A549 (cell line): ENCODE results near the gene SLC39A3. TPM values are rescaled to one million over a fixed set of nuclear protein-coding genes. Genes with fewer than 3 reads are reported as not detected.
A peak's percentile ranks its signal among the peaks of the same experiment; 100 is the strongest.

ENCODE experiments used
- ATAC-seq, 2 experiments: fragments of 200-7000 bp in 1 of 2; fragments of >200 bp in 1 of 2; cut with Nextera tagmentation in 1 of 2; cut with Tn5 transposase in 1 of 2; 3 replicates each; pipeline versions ENCODE4 v1.8.0 to v1.9.1; 2018 to 2020; ENCODE audit warnings: mild to moderate bottlenecking in 1 of 2, moderate library complexity in 1 of 2
- CTCF ChIA-PET: fragments of 300-600 bp; sonication (Branson Sonifier 250); formaldehyde crosslinking; extraction: SDS; loops from one replicate; lab custom pipeline; 2021; ENCODE audit warnings: antibody characterized with exemption, inconsistent platforms; lab: Yijun Ruan, JAX
- POLR2A ChIA-PET: fragments of 350-600 bp; formaldehyde crosslinking; extraction: SDS; loops from one replicate; lab custom pipeline; 2021; ENCODE audit warnings: antibody characterized with exemption, inconsistent platforms; lab: Yijun Ruan, JAX
- DNase-seq, 2 experiments: peaks; one replicate each; pipeline versions ENCODE4 v3.0.0 to v3.0.0-alpha.2; 2011 to 2016; ENCODE audit warnings: low read depth in 1 of 2, low spot score in 1 of 2
- FAIRE-seq: peaks from 2 replicates; lab custom pipeline; 2011; peaks lifted over from hg19 to GRCh38; lab: Jason Lieb, UNC
- H3K27ac ChIP-seq, 2 experiments: fragments of >200 bp; sonication (Bioruptor Twin); formaldehyde crosslinking; 3 replicates each; pipeline ENCODE4 v1.5.1; 2016 to 2017
- H3K4me1 ChIP-seq: fragments of >200 bp; sonication (Bioruptor Twin); formaldehyde crosslinking; 3 replicates; pipeline ENCODE4 v1.6.1; 2016
- H3K4me2 ChIP-seq: fragments of >200 bp; sonication (Bioruptor Twin); formaldehyde crosslinking; 3 replicates; pipeline ENCODE4 v1.6.1; 2016
- H3K4me3 ChIP-seq: fragments of >200 bp; sonication (Bioruptor Twin); formaldehyde crosslinking; 3 replicates; pipeline ENCODE4 v1.5.1; 2016
- H3K9me3 ChIP-seq: fragments of >200 bp; sonication (Bioruptor Twin); formaldehyde crosslinking; 3 replicates; pipeline ENCODE4 v1.6.1; 2016
- ATOH8 ChIP-seq: fragments of 250-450 bp; sonication (Bioruptor Pico); IDR thresholded peaks from 2 replicates; pipeline ENCODE4 v1.5.0; 2020; ENCODE audit warnings: low read depth, mild to moderate bottlenecking, moderate library complexity
- BHLHE40 ChIP-seq: IDR thresholded peaks from 2 replicates; pipeline ENCODE4 v1.6.1; 2012; ENCODE audit warnings: low read depth, low read length, inconsistent platforms
- CBX8 ChIP-seq: fragments of 200-600 bp; sonication (generic); IDR thresholded peaks from 2 replicates; pipeline ENCODE4 v1.6.1; 2016
- EHF ChIP-seq: fragments of 250-450 bp; sonication (Bioruptor Pico); IDR thresholded peaks from 2 replicates; pipeline ENCODE4 v1.5.0; 2020; ENCODE audit warnings: mild to moderate bottlenecking
- EHMT2 ChIP-seq: fragments of 200-600 bp; sonication (generic); IDR thresholded peaks from 2 replicates; pipeline ENCODE4 v1.6.1; 2016; ENCODE audit warnings: antibody characterized with exemption, low read depth, mild to moderate bottlenecking, moderate library complexity
- FOSB ChIP-seq: fragments of 250-450 bp; sonication (Bioruptor Pico); IDR thresholded peaks from 2 replicates; pipeline ENCODE4 v1.5.0; 2020; ENCODE audit warnings: mild to moderate bottlenecking, moderate library complexity
- FOXS1 ChIP-seq: fragments of 250-450 bp; sonication (Bioruptor Pico); IDR thresholded peaks from 2 replicates; pipeline ENCODE4 v1.5.0; 2020; ENCODE audit warnings: mild to moderate bottlenecking, moderate library complexity
- HDAC2 ChIP-seq: fragments of 200-600 bp; sonication (generic); IDR thresholded peaks from 2 replicates; pipeline ENCODE4 v1.6.1; 2016
- HEYL ChIP-seq: fragments of 250-450 bp; sonication (Bioruptor Pico); IDR thresholded peaks from 2 replicates; pipeline ENCODE4 v1.8.0; 2021; ENCODE audit warnings: mild to moderate bottlenecking, moderate library complexity
- HOXB13 ChIP-seq: fragments of 250-450 bp; sonication (Bioruptor Pico); IDR thresholded peaks from 2 replicates; pipeline ENCODE4 v1.5.0; 2020; ENCODE audit warnings: low read depth, mild to moderate bottlenecking, moderate library complexity
- HOXB5 ChIP-seq: fragments of 250-450 bp; sonication (Bioruptor Pico); IDR thresholded peaks from 2 replicates; pipeline ENCODE4 v1.5.0; 2020; ENCODE audit warnings: mild to moderate bottlenecking, moderate library complexity
- JUN ChIP-seq, 2 experiments: fragments of >200 bp; sonication (Bioruptor Twin); formaldehyde crosslinking; IDR thresholded peaks; 2 replicates in 1 of 2; 3 replicates in 1 of 2; pipeline ENCODE4 v1.6.1; 2016 to 2017
- KDM5A ChIP-seq: fragments of 200-600 bp; sonication (generic); IDR thresholded peaks from 2 replicates; pipeline ENCODE4 v1.6.1; 2016; ENCODE audit warnings: antibody characterized with exemption, mild to moderate bottlenecking
- MAZ ChIP-seq: fragments of 150-350 bp; IDR thresholded peaks from 2 replicates; pipeline ENCODE4 v1.6.1; 2014; ENCODE audit warnings: antibody characterized with exemption, low read depth, low read length, borderline replicate concordance
- NFE2L2 ChIP-seq: fragments of 150-350 bp; conservative IDR thresholded peaks from 2 replicates; pipeline ENCODE4 v1.6.1; 2014; ENCODE audit warnings: low read length
- PHF8 ChIP-seq: fragments of 200-600 bp; sonication (generic); IDR thresholded peaks from 2 replicates; pipeline ENCODE4 v1.6.1; 2016; ENCODE audit warnings: low read depth, mild to moderate bottlenecking, antibody characterized with exemption, moderate library complexity, borderline replicate concordance
- POLR2A ChIP-seq: IDR thresholded peaks from 2 replicates; pipeline ENCODE4 v1.6.1; 2012; ENCODE audit warnings: mild to moderate bottlenecking, low read length
- RAD21 ChIP-seq, 2 experiments: fragments of >200 bp in 1 of 2; sonication (Bioruptor Twin) in 1 of 2; formaldehyde crosslinking in 1 of 2; IDR thresholded peaks in 1 of 2; conservative IDR thresholded peaks in 1 of 2; 2 replicates in 1 of 2; 3 replicates in 1 of 2; pipeline ENCODE4 v1.6.1; 2012 to 2018; ENCODE audit warnings: inconsistent platforms in 1 of 2
- RARB ChIP-seq: fragments of 250-450 bp; sonication (Bioruptor Pico); IDR thresholded peaks from 2 replicates; pipeline ENCODE4 v1.8.0; 2021; ENCODE audit warnings: mild to moderate bottlenecking, moderate library complexity
- RFX5 ChIP-seq: fragments of 450-650 bp; IDR thresholded peaks from 2 replicates; pipeline ENCODE4 v1.7.1; 2014; ENCODE audit warnings: antibody characterized with exemption, mild to moderate bottlenecking, moderate library complexity
- TFCP2L1 ChIP-seq: fragments of 250-450 bp; sonication (Bioruptor Pico); IDR thresholded peaks from 2 replicates; pipeline ENCODE4 v1.5.0; 2021; ENCODE audit warnings: mild to moderate bottlenecking
- TP53 ChIP-seq: fragments of 250-450 bp; sonication (Bioruptor Pico); IDR thresholded peaks from 2 replicates; pipeline ENCODE4 v1.5.0; 2021; ENCODE audit warnings: mild to moderate bottlenecking, moderate library complexity
- ZC3H11A ChIP-seq: fragments of 450-650 bp; IDR thresholded peaks from 2 replicates; pipeline ENCODE4 v1.6.1; 2014; ENCODE audit warnings: antibody characterized with exemption, mild to moderate bottlenecking
- ZFP36 ChIP-seq: fragments of 450-650 bp; IDR thresholded peaks from 2 replicates; pipeline ENCODE4 v1.6.1; 2014; ENCODE audit warnings: borderline replicate concordance; ENCODE audit not compliant: partially characterized antibody
- ZNF302 ChIP-seq: fragments of 250-450 bp; sonication (Bioruptor Pico); IDR thresholded peaks from 2 replicates; pipeline ENCODE4 v1.9.0; 2021; ENCODE audit warnings: inconsistent platforms, mild to moderate bottlenecking, moderate library complexity
- ZSCAN20 ChIP-seq: fragments of 250-450 bp; sonication (Bioruptor Pico); IDR thresholded peaks from 2 replicates; pipeline ENCODE4 v1.8.0; 2022; ENCODE audit warnings: mild to moderate bottlenecking, moderate library complexity
- WGBS: methylation state at CpG from one replicate; pipeline ENCODE4 v1.1.6; 2017; ENCODE audit errors: missing lambda C conversion rate; 5-methylcytosine and 5-hydroxymethylcytosine counted together
- polyA minus RNA-seq: library from RNA; depleted of rRNA, polyadenylated mRNA; stranded (reverse); fragments of >200 nt; gene quantifications from 2 replicates; pipeline ENCODE4 v1.2.3, GENCODE V29; 2011; rRNA and poly(A)+ RNA removed
- polyA plus RNA-seq, 4 experiments: library from polyadenylated mRNA; depleted of rRNA in 3 of 4; stranded (reverse); fragments of >200 nt; fragmentation: RNase III in 1 of 4; extraction: RNeasy Plus Mini Kit Qiagen cat#74134 plus additional on column Dnase treatment in 1 of 4; gene quantifications; 2 replicates in 3 of 4; 3 replicates in 1 of 4; pipeline ENCODE4 v1.2.3, GENCODE V29; 2011 to 2017
- TF ChIP-seq, protein P1 (sequence below): IDR thresholded peaks from 2 replicates; pipeline ENCODE4 v1.6.1; 2012
- TF ChIP-seq, protein P2 (sequence below): IDR thresholded peaks from 2 replicates; pipeline ENCODE4 v1.6.1; 2012
- TF ChIP-seq, protein P3 (sequence below): fragments of >200 bp; sonication (Bioruptor Twin); formaldehyde crosslinking; IDR thresholded peaks from 2 replicates; pipeline ENCODE4 v1.6.1; 2016
- TF ChIP-seq, protein P4 (sequence below): fragments of 200-600 bp; sonication (generic); IDR thresholded peaks from 2 replicates; pipeline ENCODE4 v1.6.1; 2016; ENCODE audit warnings: antibody characterized with exemption, mild to moderate bottlenecking, moderate library complexity

Gene SLC39A3, protein sequence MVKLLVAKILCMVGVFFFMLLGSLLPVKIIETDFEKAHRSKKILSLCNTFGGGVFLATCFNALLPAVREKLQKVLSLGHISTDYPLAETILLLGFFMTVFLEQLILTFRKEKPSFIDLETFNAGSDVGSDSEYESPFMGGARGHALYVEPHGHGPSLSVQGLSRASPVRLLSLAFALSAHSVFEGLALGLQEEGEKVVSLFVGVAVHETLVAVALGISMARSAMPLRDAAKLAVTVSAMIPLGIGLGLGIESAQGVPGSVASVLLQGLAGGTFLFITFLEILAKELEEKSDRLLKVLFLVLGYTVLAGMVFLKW
- polyA plus RNA-seq (2011; rRNA removed) = 29.6 and 38.1 TPM in 2 replicates
- 57.1 and 63.2 TPM in 2 replicates for polyA plus RNA-seq (2012; cell fraction: cytosol; rRNA removed)
- 45.5 and 47.7 TPM in 2 replicates for polyA plus RNA-seq (2012; cell fraction: nucleus; rRNA removed)
- 25.0 to 28.3 TPM (median 26.5 TPM) in 3 replicates for polyA plus RNA-seq (2017; fragmentation: RNase III; extraction: RNeasy Plus Mini Kit Qiagen cat#74134 plus additional on column Dnase treatment)
- 28.8 and 29.5 TPM in 2 replicates for polyA minus RNA-seq

DNA sequence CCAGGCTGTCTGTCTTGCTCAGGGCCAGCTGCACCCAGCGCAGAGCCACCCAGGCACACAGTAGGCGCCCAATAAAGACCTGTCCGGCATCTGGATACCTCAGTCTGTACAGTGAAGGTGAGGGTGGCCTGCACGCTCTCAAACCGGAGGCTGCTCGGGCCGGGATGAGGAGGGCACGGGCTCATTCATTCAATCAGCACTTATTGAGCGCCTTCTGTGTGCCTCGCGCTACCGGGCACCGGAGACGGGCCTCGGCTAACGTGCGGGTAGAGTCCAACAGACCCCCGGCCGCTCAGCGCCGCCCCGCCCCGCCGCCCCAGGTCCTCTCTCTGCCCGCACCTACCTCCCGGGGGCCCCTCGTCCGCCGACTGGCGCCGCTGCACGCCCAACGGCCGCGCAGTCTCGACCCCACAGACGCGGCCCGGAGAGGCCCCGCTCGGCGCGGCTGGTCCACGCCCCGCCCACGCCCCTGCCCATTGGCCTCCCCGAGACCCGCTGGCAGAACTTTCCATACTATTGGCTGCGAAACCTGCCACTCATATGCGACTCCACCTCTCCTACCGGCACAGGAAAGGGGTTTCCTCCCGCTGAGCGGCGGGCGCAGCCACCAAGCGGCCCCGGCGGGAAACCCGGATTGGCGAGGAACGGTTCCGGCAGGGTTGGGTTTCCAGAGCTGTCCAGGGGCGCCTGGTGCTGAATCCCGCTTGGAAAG is at the start of gene SLC39A3:
SLC39A3 (minus strand) TSS at position 416 of the 712 bp plus-strand sequence. CDS start 2,760 bp downstream, outside the sequence.
- POLR2A ChIA-PET = interaction anchor here (0.6 to 1.1 kb wide), 3 partner anchors 38 to 197 kb away, joined by 3 to 6 read pairs (median 4); no protein-coding TSS in a partner anchor
- H3K27ac ChIP-seq = peak within 1 kb of the TSS; percentile 74 to 96
- H3K9me3 ChIP-seq = no peaks in the 10 kb centered on the region
- H3K4me1 ChIP-seq = 0 out of 3 replicates have a peak, but pooled peaks cover 3% of the 10 kb centered on the region
- H3K4me2 ChIP-seq = peak within 1 kb of the TSS; percentile 92
- CTCF ChIA-PET = interaction anchor here (1.4 to 4.2 kb wide), 3 partner anchors 10 to 103 kb away, joined by 4 to 16 read pairs (median 11); no protein-coding TSS in a partner anchor
- WGBS = 0% methylated on average over 5 of the region's 64 CpGs
- FAIRE-seq (no peak), ATAC-seq (peak; percentile 99 to 100)
- TF ChIP-seq HOXB13 (CRISPR knock-in tag) = peak; percentile 82
- TF ChIP-seq HEYL = 0 out of 2 replicates have a peak, but pooled peaks have one; percentile 58
- TF ChIP-seq ATOH8 = peak; percentile 91
- TF ChIP-seq ZC3H11A = 0 out of 2 replicates have a peak, but pooled peaks have one; percentile 13
- peak; percentile 48 for TF ChIP-seq POLR2A
- peak; percentile 81; the same call in 1 of the 2 replicates for TF ChIP-seq ZSCAN20 (CRISPR knock-in tag)
- TF ChIP-seq, protein P1, sequence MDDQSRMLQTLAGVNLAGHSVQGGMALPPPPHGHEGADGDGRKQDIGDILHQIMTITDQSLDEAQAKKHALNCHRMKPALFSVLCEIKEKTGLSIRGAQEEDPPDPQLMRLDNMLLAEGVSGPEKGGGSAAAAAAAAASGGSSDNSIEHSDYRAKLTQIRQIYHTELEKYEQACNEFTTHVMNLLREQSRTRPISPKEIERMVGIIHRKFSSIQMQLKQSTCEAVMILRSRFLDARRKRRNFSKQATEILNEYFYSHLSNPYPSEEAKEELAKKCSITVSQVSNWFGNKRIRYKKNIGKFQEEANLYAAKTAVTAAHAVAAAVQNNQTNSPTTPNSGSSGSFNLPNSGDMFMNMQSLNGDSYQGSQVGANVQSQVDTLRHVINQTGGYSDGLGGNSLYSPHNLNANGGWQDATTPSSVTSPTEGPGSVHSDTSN = peak; percentile 96
- no peak for TF ChIP-seq FOSB (CRISPR knock-in tag)
- no peak for TF ChIP-seq RFX5
- TF ChIP-seq, protein P2, sequence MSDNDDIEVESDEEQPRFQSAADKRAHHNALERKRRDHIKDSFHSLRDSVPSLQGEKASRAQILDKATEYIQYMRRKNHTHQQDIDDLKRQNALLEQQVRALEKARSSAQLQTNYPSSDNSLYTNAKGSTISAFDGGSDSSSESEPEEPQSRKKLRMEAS = peak; percentile 58; the same call in 1 of the 2 replicates
- 0 out of 2 replicates have a peak, but pooled peaks have one; percentile 43 for TF ChIP-seq MAZ
- TF ChIP-seq, protein P3, sequence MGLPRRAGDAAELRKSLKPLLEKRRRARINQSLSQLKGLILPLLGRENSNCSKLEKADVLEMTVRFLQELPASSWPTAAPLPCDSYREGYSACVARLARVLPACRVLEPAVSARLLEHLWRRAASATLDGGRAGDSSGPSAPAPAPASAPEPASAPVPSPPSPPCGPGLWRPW = no peak
- TF ChIP-seq CBX8 = no peak
- no peak for TF ChIP-seq RARB
- peak; percentile 37; the same call in 1 of the 2 replicates for TF ChIP-seq HDAC2
- TF ChIP-seq RAD21 (conservative IDR thresholded peaks at IDR 0.05 in 1 of 2, IDR thresholded peaks at IDR 0.05 in 1 of 2) = no peak
- TF ChIP-seq EHMT2 = peak; percentile 95
- TF ChIP-seq ZFP36 = peak; percentile 16
- TF ChIP-seq EHF = peak; percentile 77
- no peak for TF ChIP-seq NFE2L2
- peak; percentile 74; the same call in 1 of the 2 replicates for TF ChIP-seq PHF8
- 0 out of 2 replicates have a peak, but pooled peaks have one; percentile 27 for TF ChIP-seq KDM5A
- 0 out of 2 replicates have a peak, but pooled peaks have one; percentile 24 for TF ChIP-seq TFCP2L1 (CRISPR knock-in tag)
- 0 out of 2 replicates have a peak, but pooled peaks have one; percentile 45 for TF ChIP-seq ZNF302 (CRISPR knock-in tag)
- TF ChIP-seq JUN (IDR thresholded peaks at IDR 0.05) = peak in 1 of 2 experiments; percentile 62; a peak in 3 of 5 replicates
- peak; percentile 95 for TF ChIP-seq FOXS1 (CRISPR knock-in tag)
- TF ChIP-seq HOXB5 = peak; percentile 90
- peak; percentile 57; the same call in 1 of the 2 replicates for TF ChIP-seq TP53 (CRISPR knock-in tag)
- TF ChIP-seq, protein P4, sequence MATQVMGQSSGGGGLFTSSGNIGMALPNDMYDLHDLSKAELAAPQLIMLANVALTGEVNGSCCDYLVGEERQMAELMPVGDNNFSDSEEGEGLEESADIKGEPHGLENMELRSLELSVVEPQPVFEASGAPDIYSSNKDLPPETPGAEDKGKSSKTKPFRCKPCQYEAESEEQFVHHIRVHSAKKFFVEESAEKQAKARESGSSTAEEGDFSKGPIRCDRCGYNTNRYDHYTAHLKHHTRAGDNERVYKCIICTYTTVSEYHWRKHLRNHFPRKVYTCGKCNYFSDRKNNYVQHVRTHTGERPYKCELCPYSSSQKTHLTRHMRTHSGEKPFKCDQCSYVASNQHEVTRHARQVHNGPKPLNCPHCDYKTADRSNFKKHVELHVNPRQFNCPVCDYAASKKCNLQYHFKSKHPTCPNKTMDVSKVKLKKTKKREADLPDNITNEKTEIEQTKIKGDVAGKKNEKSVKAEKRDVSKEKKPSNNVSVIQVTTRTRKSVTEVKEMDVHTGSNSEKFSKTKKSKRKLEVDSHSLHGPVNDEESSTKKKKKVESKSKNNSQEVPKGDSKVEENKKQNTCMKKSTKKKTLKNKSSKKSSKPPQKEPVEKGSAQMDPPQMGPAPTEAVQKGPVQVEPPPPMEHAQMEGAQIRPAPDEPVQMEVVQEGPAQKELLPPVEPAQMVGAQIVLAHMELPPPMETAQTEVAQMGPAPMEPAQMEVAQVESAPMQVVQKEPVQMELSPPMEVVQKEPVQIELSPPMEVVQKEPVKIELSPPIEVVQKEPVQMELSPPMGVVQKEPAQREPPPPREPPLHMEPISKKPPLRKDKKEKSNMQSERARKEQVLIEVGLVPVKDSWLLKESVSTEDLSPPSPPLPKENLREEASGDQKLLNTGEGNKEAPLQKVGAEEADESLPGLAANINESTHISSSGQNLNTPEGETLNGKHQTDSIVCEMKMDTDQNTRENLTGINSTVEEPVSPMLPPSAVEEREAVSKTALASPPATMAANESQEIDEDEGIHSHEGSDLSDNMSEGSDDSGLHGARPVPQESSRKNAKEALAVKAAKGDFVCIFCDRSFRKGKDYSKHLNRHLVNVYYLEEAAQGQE = peak; percentile 98
- TF ChIP-seq BHLHE40 = no peak
- TF ChIP-seq, all 56 proteins: peak for 22
- H3K4me3 ChIP-seq = peak within 1 kb of the TSS; percentile 91
- peak; percentile 97 to 99 for DNase-seq
